ENCODE results near the gene CCDC112. TPM values are rescaled to one million over a fixed set of nuclear protein-coding genes. Genes with fewer than 3 reads are reported as not detected.

The CCDC112 gene
- total RNA-seq, 1 experiment from 2014 or later: 13.0 TPM

GRCh38 chr5:115336201-115336720 is 39.8 kb upstream of the CCDC112 start:
- Histone ChIP-seq H2BK15ac (ENCODE audit: low read depth, low read length) (no peak overlapping the region), H3K4me1 (ENCODE audit: insufficient read depth, low read length) (no peaks in the 10 kb centered on the region), H4K8ac (replicated peaks; ENCODE audit: insufficient read length, low read depth, low read length) (no peak overlapping the region), H2BK120ac (ENCODE audit: low read depth, low read length, poor library complexity, severe bottlenecking) (no peak overlapping the region), H2AFZ (ENCODE audit: low read length) (no peak overlapping the region), H3K56ac (ENCODE audit: insufficient read length, low read depth, low read length) (no peak overlapping the region), H3K4ac (ENCODE audit: low read depth, low read length) (no peak overlapping the region), H2BK12ac (ENCODE audit: insufficient read length, low read depth, low read length) (no peak overlapping the region), H3K23ac (ENCODE audit: insufficient read length, low read depth, low read length) (no peak overlapping the region), H3K27me3 (ENCODE audit: insufficient read depth, low read length) (no peaks in the 10 kb centered on the region), H3K27ac (ENCODE audit: insufficient read length, low read depth, low read length) (no peak overlapping the region), H3K79me1 (ENCODE audit: insufficient read depth, low read depth, low read length, poor library complexity, severe bottlenecking) (no peaks in the 10 kb centered on the region), H3K9me3 (ENCODE audit: control insufficient read depth, low read depth, low read length) (no peaks in the 10 kb centered on the region), H3K14ac (ENCODE audit: insufficient read depth, low read length) (no peak overlapping the region), H2BK5ac (ENCODE audit: insufficient read length, low read length) (no peak overlapping the region), H3K4me2 (ENCODE audit: insufficient read depth, insufficient read length, low read length) (no peak overlapping the region), H4K91ac (ENCODE audit: insufficient read length, low read depth, low read length) (no peak overlapping the region), H2AK5ac (ENCODE audit: insufficient read length, low read length) (no peak overlapping the region), H3K9ac (ENCODE audit: extremely low read depth, insufficient read length, low read length) (no peak overlapping the region), H4K20me1 (ENCODE audit: control insufficient read depth, insufficient read depth, insufficient read length) (no peaks in the 10 kb centered on the region), H4K5ac (ENCODE audit: insufficient read length, low read depth, low read length) (no peak overlapping the region), H3K79me2 (ENCODE audit: insufficient read depth, low read length) (no peaks in the 10 kb centered on the region), H3T11ph (ENCODE audit: low read length) (no peak overlapping the region), H2BK20ac (ENCODE audit: low read depth, low read length, poor library complexity, severe bottlenecking) (no peak overlapping the region), H3K18ac (ENCODE audit: insufficient read length, low read depth, low read length) (no peak overlapping the region), H3K23me2 (ENCODE audit: insufficient read length, low read depth, low read length, poor library complexity, severe bottlenecking) (no peaks in the 10 kb centered on the region)
- WGBS (ENCODE audit: extremely low coverage, insufficient read length, low lambda C conversion rate): no CpG with 5 or more reads among the region's 1 CpG
- no peaks in the 10 kb centered on the region for H3K9me3 Mint-ChIP-seq
- no peak for DNase-seq
- peaks cover 0 to 2% (median under 1%) of the 10 kb centered on the region in 3 experiments; a peak in 2 of 7 replicates for H3K36me3 Mint-ChIP-seq (ENCODE audit: insufficient read depth in 1 of 3, low read depth in 3 of 3)
- no peaks in the 10 kb centered on the region; the same call in 1 of the 2 replicates for H3K27me3 Mint-ChIP-seq (ENCODE audit: low read depth)
- H3K4me1 Mint-ChIP-seq: peaks cover 7 to 8% of the 10 kb centered on the region in 2 experiments; a peak in 3 of 4 replicates
- no peak overlapping the region for H3K4me3 Mint-ChIP-seq
- no peak overlapping the region for H3K27ac Mint-ChIP-seq
- no peak for TF ChIP-seq CTCF (conservative IDR thresholded peaks at IDR 0.05)

All from H9 (cell line).